GM08714 (cell line): ENCODE data around the gene SGSM1.

Experiments used
- H3K4me3 ChIP-seq: fragments of 200-500 bp; sonication (Bioruptor generic); 2 replicates; pipeline ENCODE4 v1.5.1; 2014; ENCODE audit warnings: mild to moderate bottlenecking, low read length, inconsistent platforms
- ZNF274 ChIP-seq: IDR thresholded peaks from 2 replicates; pipeline ENCODE4 v1.6.1; 2012; ENCODE audit warnings: mild to moderate bottlenecking, low read depth, low read length

The SGSM1 gene

GRCh38 chr22:24805790-24806662 is at the start of gene SGSM1:
Gene SGSM1 (plus strand): TSS chr22:24806211. CDS start chr22:24806326, 115 bp downstream.
- no peak for TF ChIP-seq ZNF274
- H3K4me3 ChIP-seq = peak within 1 kb of the TSS; percentile 49

GRCh38 chr22:24758164-24758799 is 47.7 kb upstream of the SGSM1 start:
- H3K4me3 ChIP-seq = no peak overlapping the region
- TF ChIP-seq ZNF274 = no peak

GRCh38 chr22:24759765-24760164 is 46.2 kb upstream of the SGSM1 start:
- no peak for TF ChIP-seq ZNF274
- no peak overlapping the region for H3K4me3 ChIP-seq

GRCh38 chr22:24760708-24761306 is 45.2 kb upstream of the SGSM1 start:
- H3K4me3 ChIP-seq = no peak overlapping the region
- TF ChIP-seq ZNF274 = no peak

- no peak for TF ChIP-seq ZNF274
- H3K4me3 ChIP-seq = no peak overlapping the region
Observed at GRCh38 chr22:24761888-24762675, 43.9 kb upstream of the SGSM1 start.

- TF ChIP-seq ZNF274 = no peak
- no peak overlapping the region for H3K4me3 ChIP-seq
Observed at GRCh38 chr22:24763872-24764485, 42.0 kb upstream of the SGSM1 start.

- no peak for TF ChIP-seq ZNF274
- H3K4me3 ChIP-seq = no peak overlapping the region
Observed at GRCh38 chr22:24765166-24765565, 40.8 kb upstream of the SGSM1 start.

GRCh38 chr22:24768537-24769374 is 37.3 kb upstream of the SGSM1 start:
- no peak for TF ChIP-seq ZNF274
- no peak overlapping the region for H3K4me3 ChIP-seq

GRCh38 chr22:24772493-24773220 is 33.4 kb upstream of the SGSM1 start:
- no peak overlapping the region for H3K4me3 ChIP-seq
- no peak for TF ChIP-seq ZNF274

GRCh38 chr22:24775769-24776492 is 30.1 kb upstream of the SGSM1 start:
- no peak overlapping the region for H3K4me3 ChIP-seq
- TF ChIP-seq ZNF274 = no peak

- H3K4me3 ChIP-seq = no peak overlapping the region
- TF ChIP-seq ZNF274 = no peak
Observed at GRCh38 chr22:24776525-24776924, 29.5 kb upstream of the SGSM1 start.

- H3K4me3 ChIP-seq = no peak overlapping the region
- no peak for TF ChIP-seq ZNF274
Observed at GRCh38 chr22:24789516-24789915, 16.5 kb upstream of the SGSM1 start.
